Stimulated activated effector memory CD8-positive, alpha-beta T cell treated with anti-CD3 and anti-CD28 coated beads, Interleukin-12 subunit alpha, Interleukin-12 subunit beta, amount 100 ng/mL, for 72 hours (primary cell): ENCODE data around the gene CIB2.

Experiments
- ATAC-seq: fragments of 150-1000 bp; cut with Tn5 transposase; 2 replicates; pipeline ENCODE4 v1.10.0; 2021
- DNase-seq, 2 donors: peaks; one replicate each; pipeline ENCODE4 v3.0.0; 2021 to 2022; ENCODE audit warnings: low spot score in 2 of 2
- H3K27ac Mint-ChIP-seq: one replicate; pipeline ENCODE4 v1.8.0; 2022; ENCODE audit warnings: mild to moderate bottlenecking, mixed read lengths
- H3K36me3 Mint-ChIP-seq: one replicate; pipeline ENCODE4 v1.8.0; 2022; ENCODE audit warnings: mild to moderate bottlenecking, mixed read lengths
- H3K4me1 Mint-ChIP-seq: one replicate; pipeline ENCODE4 v1.8.0; 2022; ENCODE audit warnings: mixed read lengths
- H3K4me3 Mint-ChIP-seq: one replicate; pipeline ENCODE4 v1.8.0; 2022; ENCODE audit warnings: mild to moderate bottlenecking, mixed read lengths
- H3K9me3 Mint-ChIP-seq: one replicate; pipeline ENCODE4 v1.8.0; 2022; ENCODE audit warnings: mixed read lengths

Gene CIB2

DNA sequence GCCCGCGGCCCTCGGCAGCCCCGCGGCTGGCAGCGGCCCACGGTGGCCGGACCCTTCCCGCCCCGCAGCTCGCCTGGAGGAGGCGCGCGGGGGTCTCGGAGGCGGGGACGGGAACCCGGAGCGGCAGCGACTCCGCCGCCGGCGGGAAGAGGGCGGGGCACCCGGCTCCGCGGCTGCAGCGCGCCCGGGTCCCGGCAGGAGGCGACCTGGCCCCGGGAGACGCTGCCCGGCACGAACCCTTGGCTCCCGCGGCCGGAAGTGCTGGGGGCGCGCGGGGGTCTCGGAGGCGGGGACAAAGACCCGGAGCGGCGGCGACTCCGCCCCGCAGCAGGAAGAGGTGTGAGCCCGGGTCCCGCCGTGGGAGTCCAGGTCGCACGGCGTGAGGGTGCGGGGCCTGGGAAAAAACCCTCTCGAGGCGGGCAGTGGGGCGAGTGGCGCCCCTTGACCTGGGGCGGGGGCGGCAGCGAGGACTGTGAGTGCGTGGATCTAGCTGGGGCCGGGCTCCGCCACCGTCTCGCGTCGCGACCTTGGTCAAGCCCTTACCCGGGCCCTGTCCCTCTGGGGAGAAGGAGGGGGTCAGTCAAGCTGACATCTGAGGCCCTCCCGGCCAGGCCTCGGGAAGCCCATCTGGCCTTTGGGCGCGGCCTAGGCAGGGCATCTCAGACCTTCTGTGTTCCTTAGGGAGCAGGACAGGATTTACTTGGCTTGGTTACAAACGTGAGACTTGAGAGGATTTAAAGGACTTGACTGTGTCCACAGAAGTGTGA is at the start of gene CIB2:
Gene CIB2, minus strand, starts transcription at position 151 of the 767 bp plus-strand sequence. CDS start 230 bp downstream, outside the sequence.
- ATAC-seq (peak; percentile 86), DNase-seq (peak; percentile 89 to 92)
- Mint-ChIP-seq H3K36me3 (peaks cover 6% of the 10 kb centered on the region), H3K9me3 (no peaks in the 10 kb centered on the region), H3K27ac (peak within 1 kb of the TSS; percentile 97), H3K4me1 (peaks cover 38% of the 10 kb centered on the region), H3K4me3 (peak within 1 kb of the TSS; percentile 87)

DNA sequence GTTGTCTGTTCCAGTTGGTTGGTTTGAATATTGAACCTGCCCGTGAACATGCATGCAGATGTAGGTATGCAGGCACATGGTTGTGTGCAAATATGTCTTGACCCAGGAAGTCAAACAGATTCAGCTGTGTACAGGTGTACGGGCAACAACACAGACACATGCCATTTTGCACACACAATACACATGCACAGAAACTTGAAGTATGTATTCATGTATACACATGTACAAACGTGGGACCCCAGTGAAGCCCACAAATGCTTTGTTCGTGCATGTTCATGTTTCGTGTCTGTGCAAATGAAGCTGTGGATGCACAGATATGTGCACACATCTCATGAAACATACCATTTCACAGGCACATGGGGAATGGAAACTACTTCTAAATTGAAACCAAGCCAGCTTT is 48.7 kb upstream of the CIB2 start:
- no peaks in the 10 kb centered on the region for H3K36me3 Mint-ChIP-seq
- H3K4me3 Mint-ChIP-seq: no peak overlapping the region
- ATAC-seq (no peak), DNase-seq (peak in 1 of 2 donors; percentile 35)
- H3K9me3 Mint-ChIP-seq: no peaks in the 10 kb centered on the region
- H3K4me1 Mint-ChIP-seq: peaks cover 4% of the 10 kb centered on the region
- H3K27ac Mint-ChIP-seq: no peak overlapping the region

DNA sequence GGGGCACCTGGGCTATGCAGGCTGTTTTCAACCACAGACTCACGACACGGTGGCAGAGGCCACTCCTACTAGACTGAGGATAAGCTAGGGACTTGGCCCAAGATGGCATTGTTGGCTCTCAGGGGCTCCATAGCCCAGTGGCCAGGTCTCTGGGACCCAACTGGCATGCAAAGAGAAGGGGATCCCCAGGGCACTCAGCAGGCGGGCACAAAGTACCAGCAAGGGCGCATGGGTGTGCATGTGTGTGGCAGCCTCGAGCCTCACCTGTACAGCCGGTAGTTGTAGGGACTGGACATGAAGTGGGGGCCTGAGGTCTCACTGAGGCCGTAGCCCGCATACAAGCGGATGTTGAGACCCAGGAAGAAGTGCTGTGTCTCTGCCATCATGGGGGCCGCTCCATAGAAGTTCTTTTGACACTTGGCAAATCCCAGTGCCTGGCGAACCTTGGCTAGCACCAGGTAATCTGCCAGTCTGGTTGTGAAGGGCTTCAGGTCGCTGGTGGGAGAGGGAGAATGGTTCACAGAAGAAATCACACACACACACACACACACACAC is 48.1 kb upstream of the CIB2 start:
- Mint-ChIP-seq H3K4me3 (no peak overlapping the region), H3K27ac (no peak overlapping the region), H3K4me1 (peaks cover 10% of the 10 kb centered on the region), H3K36me3 (no peaks in the 10 kb centered on the region), H3K9me3 (no peaks in the 10 kb centered on the region)
- ATAC-seq (no peak), DNase-seq (peak in 1 of 2 donors; percentile 36)

DNA sequence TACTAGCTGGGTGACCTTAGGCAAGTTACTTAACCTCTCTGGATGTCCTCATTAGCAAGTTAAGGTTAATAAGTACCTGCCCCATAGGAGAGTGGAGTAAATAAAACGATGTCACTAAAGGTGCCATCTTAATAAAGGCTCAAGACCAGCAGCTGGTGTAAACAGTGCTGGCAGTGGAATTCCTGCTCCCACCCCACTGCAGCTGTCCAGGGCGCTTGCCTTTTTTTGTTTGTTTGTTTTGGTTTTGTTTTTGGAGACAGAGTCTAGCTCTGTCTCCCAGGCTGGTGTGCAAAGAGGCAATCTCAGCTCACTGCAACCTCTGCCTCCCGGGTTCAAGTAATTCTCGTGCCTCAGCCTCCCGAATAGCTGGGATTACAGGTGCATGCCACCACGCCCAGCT is 46.8 kb upstream of the CIB2 start:
- Mint-ChIP-seq H3K4me3 (no peak overlapping the region), H3K9me3 (no peaks in the 10 kb centered on the region), H3K27ac (no peak overlapping the region), H3K4me1 (peaks cover 20% of the 10 kb centered on the region), H3K36me3 (no peaks in the 10 kb centered on the region)
- ATAC-seq: no peak
- DNase-seq: no peak

DNA sequence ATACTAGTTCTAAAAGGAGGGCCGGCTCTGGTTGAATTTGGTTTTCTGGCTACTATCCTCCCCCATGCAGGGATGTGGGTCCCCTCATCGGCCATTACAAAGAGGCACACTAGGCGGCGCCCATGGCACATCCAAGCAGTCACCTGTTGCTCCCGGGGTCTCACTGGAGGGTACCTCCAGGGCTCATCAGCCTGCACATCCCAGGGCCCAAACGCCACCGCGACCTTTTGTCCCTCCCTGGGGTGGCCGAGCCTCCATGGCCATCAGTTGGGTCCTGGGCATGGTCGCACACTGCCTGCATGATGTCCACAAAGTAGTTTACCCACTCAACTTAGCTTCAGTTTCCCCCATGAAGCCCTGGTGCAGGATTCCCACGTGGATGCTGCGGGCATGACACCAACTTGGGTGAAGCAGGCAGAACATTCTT is 46.2 kb upstream of the CIB2 start:
- Mint-ChIP-seq H3K4me1 (peaks cover 20% of the 10 kb centered on the region), H3K9me3 (no peaks in the 10 kb centered on the region), H3K36me3 (peaks cover 5% of the 10 kb centered on the region), H3K27ac (no peak overlapping the region), H3K4me3 (no peak overlapping the region)
- DNase-seq (peak; percentile 24 to 73), ATAC-seq (peak; percentile 54)

DNA sequence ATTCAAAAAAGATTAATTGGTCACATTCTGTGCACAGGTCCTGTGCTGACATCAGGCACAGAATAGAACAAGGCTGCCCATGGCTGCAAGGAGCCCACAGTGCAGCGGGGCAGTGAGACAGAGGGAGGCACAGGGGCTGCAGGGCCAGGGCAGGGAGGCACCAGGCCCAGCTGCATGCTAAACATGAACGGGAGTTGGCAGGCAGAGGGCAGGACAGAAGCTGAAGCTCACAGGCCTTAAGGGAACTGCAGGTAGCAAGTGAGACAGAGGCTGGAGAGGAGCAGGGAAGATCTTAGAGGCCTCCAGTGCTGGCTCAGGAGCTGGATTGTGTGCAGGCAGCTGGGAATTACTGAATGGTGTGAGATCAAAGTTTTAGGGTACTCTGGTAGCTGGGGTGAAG is 44.1 kb upstream of the CIB2 start:
- H3K27ac Mint-ChIP-seq: no peak overlapping the region
- H3K9me3 Mint-ChIP-seq: no peaks in the 10 kb centered on the region
- ATAC-seq: no peak
- H3K4me3 Mint-ChIP-seq: no peak overlapping the region
- H3K4me1 Mint-ChIP-seq: peaks cover 20% of the 10 kb centered on the region
- peak in 1 of 2 donors; percentile 43 for DNase-seq
- H3K36me3 Mint-ChIP-seq: peaks cover 18% of the 10 kb centered on the region

DNA sequence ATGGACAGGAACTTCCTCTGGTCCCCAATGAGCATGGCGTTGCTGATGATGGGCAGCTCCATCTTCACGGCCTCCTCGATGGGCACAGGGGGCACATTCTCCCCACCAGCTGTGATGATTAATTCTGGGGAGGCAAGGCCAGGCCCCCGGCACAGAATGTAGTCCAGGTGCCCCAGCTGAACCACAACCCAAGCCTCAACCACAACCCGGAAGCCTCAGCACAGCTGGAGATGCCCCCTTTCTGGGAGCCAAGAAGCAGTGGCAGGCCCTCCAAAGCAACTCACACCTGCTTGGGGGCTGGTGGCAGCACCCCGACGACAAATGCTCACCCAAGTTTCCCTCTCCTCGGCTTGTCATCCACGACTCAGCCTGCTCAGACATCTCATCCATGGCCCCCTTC is 43.2 kb upstream of the CIB2 start:
- no peak for DNase-seq
- H3K9me3 Mint-ChIP-seq: no peaks in the 10 kb centered on the region
- H3K27ac Mint-ChIP-seq: peak overlapping the region; percentile 3
- H3K36me3 Mint-ChIP-seq: peaks cover 27% of the 10 kb centered on the region
- peaks cover 20% of the 10 kb centered on the region for H3K4me1 Mint-ChIP-seq
- H3K4me3 Mint-ChIP-seq: no peak overlapping the region
- peak; percentile 50 for ATAC-seq

DNA sequence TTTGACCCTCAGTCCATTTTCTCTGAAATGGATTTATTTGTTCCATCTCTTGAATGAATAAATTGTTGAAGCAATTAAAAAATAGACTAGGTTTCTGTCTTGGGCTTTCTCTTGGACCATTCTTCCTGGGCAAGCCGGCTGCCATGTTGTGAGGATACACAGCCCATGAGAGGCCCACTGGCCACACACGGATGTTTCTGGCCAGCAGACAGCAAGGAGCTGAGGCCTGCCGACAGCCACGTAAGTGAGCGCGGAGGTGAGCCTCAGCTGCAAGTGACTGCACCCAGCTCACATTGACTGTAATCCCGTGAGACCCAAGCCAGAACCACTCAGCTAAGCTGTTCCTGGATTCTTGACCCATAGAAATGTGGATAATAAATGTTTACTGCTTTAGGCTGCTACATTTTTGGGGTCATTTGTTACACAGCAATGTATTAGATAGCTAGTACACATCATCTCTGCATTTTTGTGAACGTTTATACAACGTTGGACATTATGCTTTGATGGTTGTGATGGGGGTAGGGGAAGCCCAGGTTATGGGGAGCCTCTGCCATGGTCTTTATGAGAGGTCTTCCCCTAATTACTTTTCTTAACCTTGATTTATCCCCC is 40.7 kb upstream of the CIB2 start:
- Mint-ChIP-seq H3K4me3 (no peak overlapping the region), H3K9me3 (no peaks in the 10 kb centered on the region), H3K4me1 (peaks cover 28% of the 10 kb centered on the region), H3K27ac (no peak overlapping the region), H3K36me3 (peaks cover 51% of the 10 kb centered on the region)
- ATAC-seq (no peak), DNase-seq (peak in 1 of 2 donors; percentile 23)

DNA sequence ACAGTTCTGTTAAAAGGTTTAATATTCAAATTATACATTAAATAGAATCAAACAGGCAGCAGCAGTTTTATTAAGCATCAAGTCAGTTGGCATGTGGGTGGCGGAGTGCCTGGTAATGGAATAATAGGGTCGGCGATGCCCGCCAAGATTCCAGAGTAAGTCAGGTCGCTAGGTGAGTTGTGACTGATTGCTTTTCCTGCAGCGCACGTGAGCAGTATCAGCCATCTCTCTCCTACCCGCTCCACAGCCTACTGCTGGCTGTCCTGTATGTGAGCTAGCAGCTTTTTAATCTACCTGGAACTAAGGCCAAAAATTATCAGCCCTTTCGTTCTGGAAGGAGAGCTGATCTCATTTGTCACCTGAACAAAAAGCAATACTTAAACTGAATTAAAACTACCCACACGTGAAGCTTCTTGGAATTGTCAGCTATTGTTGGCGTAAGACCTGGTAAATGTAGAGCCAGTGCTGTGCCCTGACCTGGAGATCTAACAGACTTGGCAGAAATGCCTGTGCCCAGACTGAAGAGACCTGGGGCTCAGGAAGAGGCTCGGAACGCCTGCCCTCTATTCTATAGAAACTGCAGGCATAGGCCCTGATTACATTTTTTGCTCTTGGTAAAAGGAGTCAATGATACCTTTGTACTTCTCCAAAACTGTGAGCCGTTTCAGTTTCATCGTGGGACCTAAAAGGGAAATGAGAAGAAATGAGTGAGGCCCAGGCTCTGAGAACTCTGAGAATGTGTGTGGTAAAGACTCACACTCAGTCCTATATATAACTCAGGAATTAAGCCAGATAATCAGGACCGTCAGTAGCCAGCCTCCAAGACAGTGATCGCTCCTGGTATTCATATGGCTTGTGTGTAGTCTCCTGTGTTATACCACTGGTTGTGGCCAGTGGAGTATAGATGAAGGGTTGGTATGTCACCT is 39.9 kb upstream of the CIB2 start:
- peaks cover 60% of the 10 kb centered on the region for H3K36me3 Mint-ChIP-seq
- no peak overlapping the region for H3K4me3 Mint-ChIP-seq
- ATAC-seq (no peak), DNase-seq (peak in 1 of 2 donors; percentile 32)
- peaks cover 28% of the 10 kb centered on the region for H3K4me1 Mint-ChIP-seq
- no peak overlapping the region for H3K27ac Mint-ChIP-seq
- no peaks in the 10 kb centered on the region for H3K9me3 Mint-ChIP-seq

DNA sequence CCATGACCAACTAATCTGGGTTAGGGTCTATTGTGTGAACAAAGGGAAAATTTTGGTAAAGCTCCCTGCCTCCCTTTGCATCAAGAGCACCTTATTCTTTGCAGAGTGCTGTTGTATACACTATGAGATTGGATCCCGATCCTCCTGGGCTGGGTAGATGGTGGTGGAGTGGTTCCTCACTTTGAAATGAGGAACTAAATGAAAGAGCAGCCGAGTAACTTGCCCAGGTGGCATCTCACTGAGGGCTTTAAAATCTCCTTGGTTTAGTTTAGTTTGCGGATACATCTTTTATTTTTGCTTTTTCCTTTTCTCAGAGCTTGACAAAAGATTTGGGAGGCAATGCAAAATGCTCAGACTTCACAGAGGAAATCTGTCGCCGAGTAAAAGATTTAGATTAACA is 37.4 kb upstream of the CIB2 start:
- no peaks in the 10 kb centered on the region for H3K9me3 Mint-ChIP-seq
- H3K4me1 Mint-ChIP-seq: peaks cover 11% of the 10 kb centered on the region
- ATAC-seq (no peak), DNase-seq (peak in 1 of 2 donors; percentile 25)
- no peak overlapping the region for H3K27ac Mint-ChIP-seq
- peaks cover 85% of the 10 kb centered on the region for H3K36me3 Mint-ChIP-seq
- no peak overlapping the region for H3K4me3 Mint-ChIP-seq

DNA sequence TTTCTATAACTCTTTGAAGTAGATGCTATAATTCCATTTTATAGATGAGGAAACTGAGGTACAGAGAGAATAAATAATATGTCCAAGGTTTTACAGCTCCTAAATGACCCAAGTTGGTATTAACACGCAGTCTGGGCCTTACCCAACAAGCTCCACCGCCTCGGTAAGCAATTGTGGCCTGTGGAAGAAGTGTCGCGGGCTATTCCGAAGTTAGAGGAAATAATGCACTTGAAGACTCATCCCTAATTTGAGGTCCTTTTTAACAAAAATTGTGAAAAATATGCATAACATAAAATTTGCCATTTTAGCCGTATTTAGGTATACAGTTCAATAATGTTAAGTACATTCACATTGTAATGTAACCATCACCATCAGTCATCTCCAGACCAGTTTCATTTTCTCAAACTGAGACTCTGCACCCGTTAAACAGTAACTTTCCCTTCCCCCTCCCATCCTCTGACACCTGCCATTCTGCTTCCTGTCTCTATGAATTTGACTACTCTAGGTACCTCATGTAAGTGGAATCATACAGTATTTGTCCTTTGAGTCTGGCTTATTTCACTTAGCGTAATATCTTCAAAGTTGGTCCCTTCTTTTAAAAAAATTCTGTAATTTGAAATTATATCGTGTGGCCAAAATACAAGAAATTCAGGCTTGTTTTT is 36.1 kb upstream of the CIB2 start:
- Mint-ChIP-seq H3K9me3 (no peaks in the 10 kb centered on the region), H3K4me3 (no peak overlapping the region), H3K36me3 (peaks cover 92% of the 10 kb centered on the region), H3K4me1 (peaks cover 8% of the 10 kb centered on the region), H3K27ac (peak overlapping the region; percentile 59)
- ATAC-seq: peak; percentile 99
- DNase-seq: peak in 1 of 2 donors; percentile 60

DNA sequence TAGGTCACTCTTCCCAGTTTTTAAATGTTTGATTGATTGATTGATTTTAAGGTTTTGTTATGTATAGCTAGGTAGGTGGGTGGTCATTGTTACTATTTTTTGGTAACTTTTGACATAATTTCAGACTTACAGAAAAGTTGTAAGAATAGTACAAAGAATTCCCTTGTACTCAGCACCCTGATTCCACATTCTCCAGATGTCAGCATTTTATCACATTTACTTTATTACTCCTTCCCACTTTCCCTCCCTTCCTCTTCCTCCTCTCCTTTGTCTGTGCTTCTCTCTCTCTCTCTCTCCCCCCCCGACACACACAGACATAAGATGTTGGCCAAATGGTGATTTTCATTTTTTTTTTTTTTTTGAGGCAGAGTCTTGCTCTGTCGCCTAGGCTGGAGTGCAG is 32.8 kb upstream of the CIB2 start:
- ATAC-seq (no peak), DNase-seq (no peak)
- no peak overlapping the region for H3K27ac Mint-ChIP-seq
- peaks cover 100% of the 10 kb centered on the region for H3K36me3 Mint-ChIP-seq
- H3K4me1 Mint-ChIP-seq: peaks cover 8% of the 10 kb centered on the region
- H3K4me3 Mint-ChIP-seq: no peak overlapping the region
- H3K9me3 Mint-ChIP-seq: no peaks in the 10 kb centered on the region

DNA sequence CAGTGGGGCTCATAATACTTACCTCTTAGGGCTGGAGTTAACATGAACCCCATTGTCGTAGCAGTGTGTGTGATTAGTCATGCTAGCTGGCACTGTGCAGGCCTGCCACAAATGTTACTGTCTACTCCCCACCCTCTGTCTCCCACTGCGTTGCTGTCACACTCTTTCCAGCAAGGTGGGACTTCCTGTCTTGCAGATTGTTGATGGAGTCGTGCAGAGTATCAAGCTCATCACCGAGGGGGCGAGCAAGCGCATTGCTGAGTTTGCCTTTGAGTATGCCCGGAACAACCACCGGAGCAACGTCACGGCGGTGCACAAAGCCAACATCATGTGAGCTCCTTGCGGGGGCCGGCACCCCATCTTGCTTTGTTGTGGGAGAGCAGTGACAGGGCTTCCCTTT is 30.8 kb upstream of the CIB2 start:
- DNase-seq (no peak), ATAC-seq (peak; percentile 37)
- Mint-ChIP-seq H3K36me3 (peaks cover 100% of the 10 kb centered on the region), H3K27ac (peak overlapping the region; percentile 65), H3K4me1 (no peaks in the 10 kb centered on the region), H3K9me3 (no peaks in the 10 kb centered on the region), H3K4me3 (no peak overlapping the region)

DNA sequence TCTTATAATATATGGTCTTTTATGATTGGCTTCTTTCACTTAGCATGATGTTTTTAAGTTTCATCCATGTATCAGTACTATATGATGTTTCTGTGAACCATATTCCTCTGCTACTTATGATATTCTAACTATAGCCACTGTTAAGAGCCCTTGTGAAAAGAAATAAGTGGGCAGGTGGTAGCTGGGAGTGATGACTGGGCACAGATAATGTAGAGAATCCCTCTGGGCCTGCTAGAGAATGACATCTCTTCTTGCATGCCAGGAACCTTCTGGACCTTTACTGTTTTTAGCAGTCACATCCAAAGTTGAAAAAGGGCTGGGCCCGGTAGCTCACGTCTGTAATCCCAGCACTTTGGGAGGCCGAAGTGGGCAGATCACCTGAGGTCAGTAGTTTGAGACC is 28.1 kb upstream of the CIB2 start:
- H3K36me3 Mint-ChIP-seq: peaks cover 100% of the 10 kb centered on the region
- ATAC-seq: no peak

More for the DNA sequence above, 28.1 kb upstream of the CIB2 start:
- Mint-ChIP-seq H3K4me3 (no peak overlapping the region), H3K27ac (no peak overlapping the region), H3K9me3 (no peaks in the 10 kb centered on the region), H3K4me1 (no peaks in the 10 kb centered on the region)
- no peak for DNase-seq
